ENCODE data around the gene PITPNM3. TPM values are rescaled to one million over a fixed set of nuclear protein-coding genes. Genes with fewer than 3 reads are reported as not detected.

PITPNM3 gene
- total and polyA plus RNA-seq, 2 experiments from 2014 or later = 1.0 to 1.5 TPM

- no peaks in the 10 kb centered on the region for H3F3A ChIP-seq (replicated peaks; ENCODE audit: low read depth)
- Mint-ChIP-seq H3K27me3 (ENCODE audit: insufficient read depth, low read depth, poor library complexity) (peaks cover 18% of the 10 kb centered on the region), H3K36me3 (ENCODE audit: low read depth) (peaks cover 3% of the 10 kb centered on the region; the same call in 1 of the 3 replicates), H3K27ac (no peak overlapping the region; the same call in 1 of the 2 replicates), H3K4me1 (peaks cover 57% of the 10 kb centered on the region), H3K9me3 (no peaks in the 10 kb centered on the region), H3K4me3 (peak overlapping the region; percentile 59)
- DNase-seq (ENCODE audit: low spot score) (no peak), ATAC-seq (no peak)
- no peak overlapping the region; the same call in 1 of the 2 replicates for H2AFZ ChIP-seq
- peak overlapping the region; percentile 54 for H3K4me3 ChIP-seq
- H4K20me1 ChIP-seq (replicated peaks; ENCODE audit: insufficient read depth) = no peaks in the 10 kb centered on the region
- peak overlapping the region; percentile 80 for H3K4me2 ChIP-seq
- H3K27ac ChIP-seq (ENCODE audit: low read depth) = peak overlapping the region; percentile 39; the same call in 1 of the 2 replicates
- peaks cover 39% of the 10 kb centered on the region for H3K4me1 ChIP-seq (ENCODE audit: insufficient read depth)
- no peaks in the 10 kb centered on the region for H3K79me2 ChIP-seq (replicated peaks; ENCODE audit: insufficient read depth)
- no peaks in the 10 kb centered on the region for H3K36me3 ChIP-seq (ENCODE audit: insufficient read depth)
- no peaks in the 10 kb centered on the region for H3K27me3 ChIP-seq (ENCODE audit: insufficient read depth)
- H3K9me2 ChIP-seq (ENCODE audit: insufficient read depth) = peaks cover 5% of the 10 kb centered on the region; the same call in 1 of the 2 replicates
- TF ChIP-seq ETS1 (IDR thresholded peaks at IDR 0.05) (no peak), REST (IDR thresholded peaks at IDR 0.05; ENCODE audit: unreplicated experiment) (no peak), ZNF462 (CRISPR knock-in tag; IDR thresholded peaks at IDR 0.05) (no peak), EZH2 (IDR thresholded peaks at IDR 0.05; ENCODE audit: low read depth, unreplicated experiment) (no peak), ZNF114 (CRISPR knock-in tag; IDR thresholded peaks at IDR 0.05) (no peak), POLR2AphosphoS5 (IDR thresholded peaks at IDR 0.05; ENCODE audit: low read depth) (no peak), STAT1 (IDR thresholded peaks at IDR 0.05; ENCODE audit: unreplicated experiment) (no peak), CTCF (conservative IDR thresholded peaks at IDR 0.05; ENCODE audit: low read depth in 2 of 2) (no peak), CREB1 (CRISPR knock-in tag; IDR thresholded peaks at IDR 0.05; ENCODE audit: low read depth) (no peak), JUNB (IDR thresholded peaks at IDR 0.05; ENCODE audit: unreplicated experiment) (no peak), NANOG (IDR thresholded peaks at IDR 0.05; ENCODE audit: borderline replicate concordance) (no peak)
These were observed 59.5 kb downstream of the PITPNM3 start for GRCh38 chr17:6496640-6497441.
